GM18498 (cell line): ENCODE results near the gene CCDC85A.
"Not testable (repeated sequence)": the region's sequence is repeated elsewhere in the genome, so short reads cannot be mapped to it uniquely, and the experiment has no call there.

Experiments
- ATAC-seq: cut with Tn5 transposase; IDR thresholded peaks from one replicate; pipeline ENCODE4 v1.9.1; 2021; ENCODE audit warnings: mild to moderate bottlenecking, moderate library complexity; ENCODE audit not compliant: unreplicated experiment

Gene CCDC85A

DNA sequence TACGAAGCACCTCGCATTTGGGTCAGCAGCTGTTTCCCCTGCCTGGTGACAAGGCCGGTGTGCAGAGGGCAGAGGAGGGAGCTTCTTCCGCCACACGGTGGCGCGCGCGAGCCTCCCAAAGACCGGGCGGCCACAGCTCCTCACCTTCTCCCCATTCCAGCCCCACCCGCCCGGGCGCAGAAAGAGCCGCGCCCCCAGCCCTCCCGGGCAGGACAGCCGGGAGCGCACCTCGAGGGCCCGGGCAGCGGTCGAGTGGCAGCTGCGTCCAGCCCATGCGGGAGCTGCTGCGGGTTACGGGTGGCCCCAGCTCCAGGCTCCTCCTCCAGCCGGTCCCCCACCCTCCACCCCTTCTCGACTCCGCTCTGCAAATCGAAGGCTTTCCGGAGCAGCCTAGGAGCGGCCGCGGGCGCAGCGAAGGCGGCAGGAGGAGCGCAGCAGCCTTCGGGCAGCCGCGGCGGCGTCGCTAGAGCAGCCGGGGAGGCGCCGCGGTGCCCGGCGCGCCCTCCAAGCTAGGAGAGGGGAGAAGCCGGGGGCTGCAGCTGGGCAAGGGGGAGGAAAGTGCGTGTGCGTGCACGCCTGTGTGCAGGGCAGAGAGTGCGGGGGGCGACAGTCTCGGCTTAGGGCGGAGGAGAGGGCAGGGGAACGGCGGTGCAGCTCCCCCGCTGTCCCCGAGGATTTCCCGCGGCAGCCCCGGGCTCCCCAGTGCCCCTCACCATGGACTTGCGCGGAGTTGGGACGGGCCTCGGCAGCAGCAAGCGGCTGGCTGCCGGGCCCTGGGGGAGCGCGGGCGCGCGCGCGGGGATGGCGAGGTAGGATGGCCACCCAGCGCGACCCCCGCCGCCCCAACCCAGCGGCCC lies at the start of gene CCDC85A:
Gene CCDC85A, plus strand, starts transcription at position 348 of the 857 bp plus-strand sequence. CDS start 635 bp downstream, outside the sequence.
- ATAC-seq = peak; percentile 98

DNA sequence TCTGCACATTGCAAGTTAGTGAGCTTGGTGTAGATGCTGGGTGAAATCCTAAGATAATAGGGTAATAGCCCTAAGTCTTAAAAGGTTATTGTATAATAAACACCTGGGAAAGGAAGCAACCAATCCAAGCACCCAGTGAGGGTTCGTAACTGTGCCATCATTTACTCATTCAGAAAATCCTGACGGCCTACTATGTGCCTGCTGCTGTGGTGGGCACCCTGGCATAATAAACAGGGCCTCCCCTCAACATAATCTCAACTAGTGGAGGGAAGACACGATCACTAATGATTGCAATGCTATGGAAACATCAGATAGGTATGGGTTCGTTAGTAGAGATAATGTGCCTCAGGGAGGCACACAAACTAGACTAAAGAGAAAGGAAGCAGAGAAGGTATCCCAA lies 48.9 kb upstream of the CCDC85A start:
- ATAC-seq = no peak

- not testable (repeated sequence) for ATAC-seq
These were observed 41.2 kb upstream of the CCDC85A start for GRCh38 chr2:56142497-56143061.

GRCh38 chr2:56147907-56148306 lies 35.9 kb upstream of the CCDC85A start:
- no peak for ATAC-seq

DNA sequence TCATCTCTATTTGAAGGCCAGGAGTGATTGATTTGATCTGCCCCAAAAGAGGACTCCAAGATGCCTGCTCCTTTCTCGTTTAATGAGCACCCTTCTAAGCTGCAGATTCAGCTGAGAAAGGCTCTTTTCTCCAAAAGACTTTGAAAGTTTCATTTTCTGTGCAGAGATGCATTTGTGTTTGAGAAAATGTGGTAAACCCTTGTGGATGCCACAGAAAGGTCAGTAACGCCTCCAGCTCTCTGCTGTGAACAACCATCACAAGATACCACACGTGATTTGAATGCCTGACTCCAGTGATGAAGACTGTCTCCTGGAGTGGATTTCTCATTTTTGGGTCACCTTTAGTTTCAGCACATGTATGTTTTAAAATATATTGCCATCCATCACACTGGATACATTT lies 35.0 kb upstream of the CCDC85A start:
- no peak for ATAC-seq

DNA sequence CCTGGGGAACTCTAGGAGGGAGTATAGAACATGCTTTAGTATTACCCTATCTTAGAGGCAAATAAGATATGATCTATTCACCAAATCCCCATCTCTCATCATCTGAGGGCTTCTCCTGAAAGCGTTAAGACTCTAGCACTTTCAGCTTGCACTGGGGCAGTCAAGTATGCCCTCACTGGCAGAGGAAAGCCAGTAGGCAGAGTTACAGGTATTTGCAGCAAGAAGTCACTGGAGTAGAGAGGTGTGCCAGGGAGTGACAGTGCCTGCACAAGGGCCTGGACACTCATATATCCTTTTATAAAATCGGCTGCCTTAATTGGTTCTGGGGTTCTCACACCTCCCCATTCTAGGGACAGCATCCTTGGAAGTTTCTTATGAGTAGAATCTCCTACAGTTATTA lies 31.9 kb upstream of the CCDC85A start:
- ATAC-seq = no peak

DNA sequence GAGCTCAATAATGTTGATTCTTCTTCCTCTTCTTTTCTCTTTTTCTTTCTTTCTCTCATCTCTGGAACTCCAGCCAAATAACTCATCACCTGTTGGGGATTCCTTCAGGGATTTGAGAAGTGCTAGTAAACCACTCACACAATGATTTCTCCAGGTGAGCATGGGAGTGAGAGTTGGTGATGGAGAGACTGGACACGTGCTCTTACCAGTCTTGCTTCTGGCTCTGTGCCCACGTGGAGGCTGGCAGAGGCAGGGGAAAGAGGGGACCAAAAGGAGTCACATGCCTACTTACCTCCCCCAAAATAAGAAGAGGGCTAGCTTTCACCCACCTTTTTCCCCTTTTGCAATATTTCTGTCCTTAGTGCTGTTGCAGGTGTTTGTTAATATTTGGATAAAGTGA lies 28.6 kb upstream of the CCDC85A start:
- ATAC-seq = no peak

- ATAC-seq = not testable (repeated sequence)
These were observed 23.9 kb upstream of the CCDC85A start for GRCh38 chr2:56159875-56160274.

DNA sequence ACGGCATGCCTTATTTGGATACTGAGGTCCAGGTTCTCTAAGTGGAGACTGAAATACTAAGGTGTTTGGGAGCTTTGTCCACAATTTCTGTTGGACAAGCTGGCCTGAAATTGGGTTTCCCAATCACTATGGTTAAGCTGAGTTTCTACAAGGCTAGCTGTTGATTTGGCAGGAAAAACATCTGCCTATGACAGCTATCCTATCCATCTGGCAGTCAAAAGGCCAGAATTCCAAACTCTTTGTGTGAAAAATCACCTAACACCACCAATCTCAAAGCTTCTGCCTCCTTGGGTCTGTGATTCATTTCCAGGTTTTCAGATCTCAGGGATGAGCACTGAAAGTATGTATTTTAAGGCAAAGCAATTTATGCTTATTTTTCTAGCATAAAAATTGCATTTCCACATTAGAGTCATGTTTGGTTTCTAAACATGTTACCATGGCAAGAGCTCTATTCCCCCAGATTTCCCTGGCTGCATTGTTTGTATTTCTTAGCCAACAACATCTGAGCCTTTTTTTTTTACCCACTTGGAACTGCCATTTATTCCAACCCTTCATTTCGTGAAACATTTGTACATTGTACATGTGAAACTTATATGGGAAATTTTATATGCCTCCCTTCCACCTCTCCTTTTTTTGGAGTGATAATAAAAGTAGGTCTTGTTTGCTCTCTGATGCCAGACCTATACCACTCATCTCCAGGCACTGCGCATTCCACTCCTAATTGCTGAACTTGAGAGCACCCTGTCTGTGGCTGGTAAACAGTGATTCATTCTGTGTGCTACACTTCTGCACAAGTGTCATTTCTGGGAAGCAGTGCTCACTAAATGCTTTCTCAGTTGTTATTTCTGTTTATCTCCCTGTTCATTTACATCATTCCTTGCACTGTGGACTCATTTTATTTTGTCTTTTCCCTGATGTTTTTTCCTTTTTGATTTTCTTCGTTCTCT lies 15.9 kb upstream of the CCDC85A start:
- no peak for ATAC-seq

DNA sequence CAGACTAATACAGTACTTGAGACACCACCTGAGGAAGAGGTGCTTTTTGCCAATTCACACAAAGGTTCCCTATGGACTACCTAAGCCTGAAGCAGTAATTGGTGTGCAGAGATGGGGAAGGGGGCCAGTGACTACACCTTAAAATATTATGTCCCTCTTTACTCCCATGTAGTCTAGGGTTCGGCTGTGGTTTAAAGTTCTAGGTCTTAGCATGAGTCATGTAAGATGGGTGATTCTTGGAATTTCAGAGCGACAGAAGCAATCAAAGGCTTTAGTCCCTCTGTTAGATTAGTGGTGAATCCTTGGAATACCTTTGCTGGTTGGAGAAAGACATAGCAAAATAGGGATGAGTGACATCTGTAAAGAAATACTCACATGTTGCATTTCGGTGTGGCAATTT lies 14.3 kb upstream of the CCDC85A start:
- no peak for ATAC-seq

- no peak for ATAC-seq
These were observed 13.3 kb upstream of the CCDC85A start for GRCh38 chr2:56170504-56170903.

- no peak for ATAC-seq
These were observed 12.8 kb upstream of the CCDC85A start for GRCh38 chr2:56170988-56171387.

GRCh38 chr2:56175779-56176178 lies 8.0 kb upstream of the CCDC85A start:
- ATAC-seq = no peak

- ATAC-seq = peak; percentile 69
These were observed 6.2 kb upstream of the CCDC85A start for GRCh38 chr2:56177420-56178220.

DNA sequence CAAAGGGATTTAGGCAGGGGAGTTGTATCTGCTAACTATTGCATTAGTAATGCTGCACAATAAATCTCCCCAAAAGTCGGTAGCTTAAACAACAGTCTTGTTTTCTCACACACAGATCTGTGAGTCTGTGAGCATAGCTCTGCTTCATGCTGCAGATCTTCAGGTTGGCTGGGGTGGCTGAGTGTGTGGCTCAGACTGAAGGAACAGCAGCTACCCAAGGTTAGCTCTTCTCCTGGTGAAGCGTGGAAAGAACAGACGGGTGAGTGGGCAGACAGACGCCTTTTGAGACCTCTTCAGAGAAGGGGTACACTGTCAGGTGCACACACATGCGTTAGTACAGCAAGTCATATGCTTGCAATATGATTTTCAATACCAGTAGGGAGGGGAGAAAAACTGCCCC lies 3.9 kb upstream of the CCDC85A start:
- ATAC-seq = no peak

DNA sequence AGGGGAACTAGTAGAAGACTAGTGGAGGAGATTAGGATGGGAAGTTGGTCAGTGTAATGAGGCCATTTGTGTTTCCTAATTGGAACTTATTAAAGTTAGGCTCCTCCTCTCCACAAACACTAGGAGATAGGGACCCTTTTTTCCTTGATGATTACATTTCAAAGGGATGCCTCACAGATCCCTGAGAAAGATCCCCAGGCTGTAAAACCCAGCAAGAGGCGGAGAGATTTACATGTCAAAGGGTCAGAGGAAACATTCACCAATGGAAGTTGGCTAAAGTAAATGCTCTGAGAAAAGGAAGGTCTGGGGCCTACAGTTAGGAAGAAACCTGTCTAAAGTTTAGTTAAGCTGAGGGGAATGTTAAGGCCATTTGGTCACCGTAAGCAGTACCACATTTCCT lies 1.4 kb upstream of the CCDC85A start:
- ATAC-seq = no peak

DNA sequence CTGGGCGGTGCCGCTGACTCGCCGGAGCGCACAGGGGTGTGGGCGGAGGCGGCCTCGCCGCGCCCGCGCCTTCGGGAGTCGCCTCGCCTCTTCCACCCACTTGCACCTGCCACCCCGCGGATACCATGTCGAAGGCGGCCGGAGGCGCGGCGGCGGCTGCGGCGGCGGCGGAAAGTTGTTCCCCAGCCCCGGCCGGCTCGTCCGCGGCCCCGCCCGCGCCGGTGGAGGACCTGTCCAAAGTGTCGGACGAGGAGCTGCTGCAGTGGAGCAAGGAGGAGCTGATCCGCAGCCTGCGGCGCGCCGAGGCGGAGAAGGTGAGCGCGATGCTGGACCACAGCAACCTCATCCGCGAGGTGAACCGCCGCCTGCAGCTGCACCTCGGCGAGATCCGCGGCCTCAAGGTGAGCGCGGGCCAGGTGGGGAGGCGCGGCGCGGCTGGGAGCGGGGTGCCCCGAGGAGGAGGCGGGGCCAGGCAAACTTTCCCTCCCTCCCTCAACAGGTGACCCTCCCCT lies 766 bp downstream of the CCDC85A start:
- peak; percentile 17 for ATAC-seq

DNA sequence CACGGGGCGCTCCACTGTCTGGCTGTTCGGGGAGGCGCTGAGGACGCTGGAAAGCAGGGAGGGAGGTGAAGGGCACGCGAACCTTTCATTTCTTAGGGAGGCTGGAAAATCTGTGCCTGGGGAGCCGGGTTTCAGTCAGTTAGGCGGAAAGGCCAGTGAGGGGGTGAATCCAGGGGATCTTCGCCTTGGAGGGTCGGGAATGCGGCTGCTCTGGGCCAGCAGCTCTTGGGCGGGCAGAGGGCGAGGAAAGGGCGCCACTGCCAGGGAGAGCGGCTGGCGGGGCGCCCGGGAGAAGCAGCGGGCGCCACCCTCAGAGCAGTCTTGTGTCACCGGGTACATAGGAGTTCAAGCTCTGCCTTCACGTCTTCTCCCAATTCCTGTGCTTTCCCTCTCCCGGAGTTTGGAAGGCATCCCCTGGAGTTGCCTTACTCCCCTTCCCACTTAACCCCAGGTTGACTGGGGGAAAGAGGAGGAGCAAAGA lies 1.4 kb downstream of the CCDC85A start:
- ATAC-seq = no peak

DNA sequence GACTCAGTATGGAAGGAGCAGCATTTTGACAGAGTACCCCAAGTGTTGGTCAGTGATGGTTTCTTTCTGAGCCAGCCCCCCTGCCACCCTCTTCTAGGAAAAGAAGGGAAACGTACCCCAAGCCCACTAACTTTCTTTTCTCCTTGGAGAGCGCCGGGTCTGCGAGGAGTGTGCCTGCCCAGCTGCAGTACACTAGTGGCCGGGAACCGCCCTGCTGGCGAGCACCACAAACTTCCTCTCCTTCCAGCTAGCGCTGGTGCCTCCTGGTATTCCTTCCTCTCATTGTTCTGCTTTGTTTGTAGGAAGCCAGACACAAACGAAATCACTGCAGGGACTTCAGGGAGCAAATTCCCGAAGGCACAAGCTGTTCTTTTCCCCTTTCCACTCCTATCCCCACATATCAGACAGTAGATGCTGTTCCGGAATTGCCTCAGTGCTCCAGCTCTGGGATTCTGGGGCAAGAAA lies 1.8 kb downstream of the CCDC85A start:
- no peak for ATAC-seq

- no peak for ATAC-seq
These were observed 7.8 kb downstream of the CCDC85A start for GRCh38 chr2:56191617-56192016.
